Measurements from ENCODE around the gene CDH13.
A peak's percentile ranks its signal among the peaks of the same experiment; 100 is the strongest.

The CDH13 gene

DNA sequence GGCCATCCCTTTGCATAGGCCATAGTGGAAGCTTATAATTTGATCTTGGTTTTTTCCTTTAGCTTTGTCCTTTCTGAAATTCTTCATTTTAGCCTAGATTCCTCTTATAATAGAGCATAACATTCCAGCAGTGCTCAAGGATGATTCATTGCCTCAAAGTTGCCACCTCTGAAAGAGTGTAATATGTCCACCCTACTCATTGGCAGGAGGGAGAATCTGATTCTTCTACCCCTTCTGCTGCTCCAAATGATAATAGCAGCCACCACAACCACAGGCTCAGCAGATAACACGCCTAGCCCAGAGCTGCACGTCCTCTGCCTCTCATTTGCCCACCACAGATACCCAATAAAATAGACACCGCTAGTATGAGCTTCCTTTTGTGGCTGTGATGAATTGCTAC lies 843.6 kb downstream of the CDH13 start:
- DNase-seq = no peak

DNA sequence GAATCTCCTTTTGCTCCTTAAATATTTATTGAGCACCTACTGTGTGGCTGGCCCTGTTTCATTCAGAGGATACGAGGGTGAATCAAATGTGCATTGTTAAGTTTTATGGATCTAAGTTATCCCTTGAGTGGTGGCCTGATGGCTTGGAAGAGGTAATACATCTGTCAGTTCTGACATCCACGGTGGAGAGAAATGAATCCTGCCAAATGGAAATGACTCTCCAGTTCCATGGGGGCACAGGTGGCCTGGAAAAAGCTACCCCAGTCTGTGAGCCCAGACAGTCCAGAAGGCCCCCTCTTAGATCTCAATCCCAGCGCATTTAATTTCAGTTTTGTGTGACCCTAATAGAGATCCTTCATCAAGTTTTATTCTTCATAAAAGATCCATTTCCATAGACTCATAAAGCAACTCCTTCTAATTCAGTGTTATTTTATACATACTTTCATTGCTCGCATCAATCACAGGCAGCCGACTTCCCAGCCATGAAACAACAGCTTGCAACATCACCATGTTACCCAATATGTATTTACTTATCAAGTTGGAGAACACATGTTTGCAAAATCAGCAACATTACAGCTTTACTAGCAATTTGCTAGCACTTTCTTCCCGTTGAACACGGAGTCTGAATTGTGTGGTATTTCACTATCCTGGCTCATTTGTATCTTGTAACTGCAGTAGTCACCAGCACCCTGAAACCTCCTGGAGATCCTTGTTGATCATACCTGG lies 846.2 kb downstream of the CDH13 start:
- DNase-seq = no peak

DNA sequence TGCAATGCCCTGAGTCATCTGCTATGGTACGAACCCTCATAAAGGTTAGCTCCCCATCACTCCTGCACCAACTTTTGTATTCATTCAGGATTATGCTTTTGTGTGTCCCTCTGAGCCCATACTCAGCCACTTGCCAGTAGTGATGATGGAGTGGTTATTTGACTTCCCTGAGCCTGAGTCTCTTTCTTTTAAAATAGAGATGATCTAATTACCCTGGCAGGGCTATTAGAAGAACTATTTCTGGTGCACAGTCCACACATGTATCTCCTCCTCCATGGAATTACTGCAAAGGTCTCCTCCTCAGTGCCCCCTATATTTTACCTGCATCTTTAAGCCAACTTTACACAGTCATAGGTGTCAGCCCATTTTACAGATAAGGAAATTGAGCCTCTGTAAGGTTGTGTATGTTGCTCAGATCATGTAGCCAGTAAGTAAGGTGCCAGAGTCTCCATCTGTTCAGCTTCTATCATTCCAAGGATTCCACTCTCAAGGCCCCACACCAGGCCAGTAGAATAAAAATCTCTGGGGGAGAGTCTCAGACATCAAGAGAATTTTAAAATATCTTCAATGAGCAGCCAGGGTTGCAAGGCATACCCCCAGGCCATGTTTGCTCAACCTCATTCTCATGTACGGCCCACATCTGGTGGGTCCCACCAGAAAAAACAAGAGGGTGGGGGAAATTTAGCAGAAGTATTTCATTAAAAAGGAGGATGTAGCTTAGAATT lies 847.3 kb downstream of the CDH13 start:
- DNase-seq = no peak

DNA sequence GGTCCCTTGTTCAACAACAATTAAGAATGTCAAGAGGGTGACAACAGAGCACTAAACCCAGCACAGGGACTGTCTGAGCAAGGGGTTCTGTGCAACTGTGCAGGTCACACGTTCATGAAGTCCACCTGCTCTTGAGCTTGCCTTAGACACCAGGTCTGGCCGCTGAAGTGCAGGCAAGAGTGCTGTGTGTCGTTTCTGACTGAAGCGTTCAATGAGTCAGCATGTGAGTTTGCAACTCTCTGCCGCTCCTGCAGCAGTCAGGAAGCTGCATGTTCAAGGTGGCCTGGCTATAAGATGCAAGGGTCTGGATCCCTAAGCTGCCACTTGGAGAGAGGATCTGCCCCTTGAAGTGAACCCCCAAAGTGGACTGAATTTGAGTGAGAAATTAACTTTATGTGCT lies 848.3 kb downstream of the CDH13 start:
- no peak for DNase-seq

DNA sequence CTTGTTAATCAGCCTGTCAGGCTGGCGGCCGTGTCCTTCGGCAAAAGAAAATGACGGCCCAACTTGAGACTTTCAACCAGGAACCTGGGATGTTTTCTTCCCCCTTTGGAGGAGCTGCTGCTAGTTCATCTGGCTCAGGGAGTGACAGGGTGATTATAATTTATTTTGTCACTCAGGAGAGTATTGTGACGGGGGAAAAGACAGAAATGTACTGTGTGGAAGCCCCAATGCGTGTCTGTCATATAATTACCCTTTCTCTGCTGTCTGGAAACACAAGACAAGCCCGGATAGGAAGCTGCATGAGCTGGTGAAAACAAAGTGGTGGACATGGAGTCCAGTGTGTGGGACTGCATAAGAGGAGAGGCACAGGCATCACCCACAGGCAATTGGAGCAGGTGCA lies 854.8 kb downstream of the CDH13 start:
- DNase-seq = no peak

DNA sequence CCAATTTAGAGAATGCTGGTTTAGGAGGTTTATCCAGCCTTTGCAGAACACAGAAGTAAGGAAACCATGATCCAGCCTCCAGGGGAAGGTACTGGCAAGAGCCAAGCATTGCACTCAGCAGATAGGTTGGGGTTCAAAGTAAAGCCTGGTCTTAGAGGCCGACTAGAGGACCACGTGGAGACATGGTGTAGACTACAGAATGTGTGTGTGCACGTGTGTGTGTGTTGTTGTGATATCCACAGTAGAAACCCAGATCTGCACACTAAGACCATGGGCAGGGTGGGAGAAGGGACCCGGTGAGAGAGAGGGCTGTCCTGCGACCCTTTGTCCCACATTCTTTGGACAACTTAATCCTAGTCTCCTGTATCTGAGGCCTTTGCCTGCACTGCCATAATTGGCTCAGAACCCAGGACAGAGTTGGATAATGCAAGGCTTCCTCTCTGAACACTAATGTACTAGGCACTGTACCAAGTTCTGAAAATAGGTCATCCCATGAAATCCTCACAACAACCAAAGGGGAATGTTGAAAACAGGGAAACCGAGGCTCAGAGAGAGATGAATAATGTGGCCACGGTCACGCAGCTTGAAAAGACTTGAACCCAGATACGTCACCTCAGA lies 855.9 kb downstream of the CDH13 start:
- no peak for DNase-seq

DNA sequence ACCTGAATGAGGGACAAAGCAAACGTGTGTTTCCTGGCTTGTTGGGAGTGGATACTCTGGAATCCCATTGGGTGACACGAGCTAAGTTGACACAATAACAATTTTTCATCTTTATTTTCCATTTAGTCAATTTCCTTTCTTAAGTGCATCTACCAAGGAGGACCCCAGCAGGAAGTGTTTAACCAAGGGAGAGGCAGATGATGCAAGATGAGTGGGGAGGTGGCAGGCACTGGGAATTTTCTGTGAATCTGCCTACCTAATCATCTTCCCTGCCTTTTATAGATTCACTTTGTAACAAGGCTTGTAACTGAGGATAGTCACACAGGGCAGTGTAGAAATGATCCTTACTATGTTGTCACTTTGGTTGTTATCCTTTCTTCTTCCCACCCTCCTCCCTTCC lies 863.3 kb downstream of the CDH13 start:
- DNase-seq = no peak

DNA sequence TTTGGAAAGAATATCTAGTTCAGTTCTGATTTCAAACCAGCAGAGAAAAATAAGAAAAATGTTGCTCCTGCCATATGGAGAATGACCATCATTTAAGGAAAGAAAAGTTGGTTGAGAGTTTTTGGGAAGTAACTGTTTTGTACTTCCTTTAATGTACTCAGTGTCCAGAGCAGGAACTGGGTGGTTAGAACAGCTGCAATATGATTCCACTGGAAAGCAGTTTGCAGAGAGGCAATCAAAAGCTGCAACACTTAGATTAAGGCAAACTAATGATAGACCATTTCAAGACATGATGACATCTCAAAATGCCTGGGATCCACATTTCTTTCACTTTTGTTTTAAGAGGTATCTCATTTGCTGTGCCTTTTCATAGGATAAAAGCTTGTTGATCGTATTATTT lies 867.7 kb downstream of the CDH13 start:
- DNase-seq = no peak

DNA sequence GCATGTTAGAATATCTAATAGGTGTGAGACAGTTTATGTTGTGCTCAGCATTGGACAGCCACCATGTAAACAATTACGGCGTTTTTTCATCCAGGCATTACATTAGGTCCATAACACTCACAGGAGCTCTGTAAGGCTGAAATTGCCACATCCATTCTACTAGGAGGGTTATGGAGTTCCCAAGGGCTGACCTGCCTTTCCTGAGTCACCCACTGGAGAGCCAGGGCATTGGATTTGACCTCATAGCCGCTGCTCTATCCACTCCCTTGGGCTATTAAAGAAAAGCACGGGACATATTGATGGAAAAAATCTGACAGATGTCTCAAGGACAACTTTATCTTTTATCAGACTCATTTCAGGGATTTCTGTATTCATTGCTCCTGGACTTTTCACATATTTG lies 874.7 kb downstream of the CDH13 start:
- DNase-seq = no peak

DNA sequence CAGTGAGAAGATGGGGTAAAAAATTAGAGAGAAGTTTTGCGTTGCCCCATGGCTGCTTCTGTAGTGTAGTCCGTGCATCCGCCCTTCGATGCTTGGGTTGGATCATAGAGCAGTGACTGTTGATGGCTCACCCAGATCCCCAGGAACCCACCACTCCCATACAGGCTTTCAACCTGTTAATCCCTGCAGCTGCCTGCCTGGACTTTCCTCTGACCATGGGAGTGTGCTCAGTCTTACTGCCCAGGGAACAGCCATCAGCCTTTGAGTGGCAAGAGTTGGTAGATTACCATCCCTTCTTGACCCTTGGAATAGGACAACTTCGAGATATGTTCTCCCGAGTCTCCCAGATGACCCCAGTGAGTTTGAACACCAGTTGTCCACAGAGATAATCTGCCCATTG lies 881.5 kb downstream of the CDH13 start:
- no peak for DNase-seq

DNA sequence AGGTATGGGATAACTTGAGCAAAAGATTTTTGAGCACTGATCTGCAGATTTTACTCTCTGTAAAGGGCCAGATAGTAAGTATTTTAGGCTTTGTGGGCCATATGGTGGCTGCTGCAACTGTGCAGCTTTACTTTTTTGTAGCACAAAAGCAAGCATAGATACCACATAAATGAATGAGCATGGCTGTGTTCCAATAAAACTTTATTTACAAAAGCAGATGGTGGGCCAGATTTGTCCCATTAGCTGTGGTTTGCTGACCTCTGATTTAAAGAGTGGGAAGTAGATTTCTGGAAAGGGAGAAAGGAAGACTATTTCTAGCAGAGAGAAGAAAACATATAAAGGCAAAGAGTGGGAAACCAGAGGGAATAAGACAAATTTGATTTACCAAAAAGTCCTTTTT lies 882.5 kb downstream of the CDH13 start:
- DNase-seq = no peak

DNA sequence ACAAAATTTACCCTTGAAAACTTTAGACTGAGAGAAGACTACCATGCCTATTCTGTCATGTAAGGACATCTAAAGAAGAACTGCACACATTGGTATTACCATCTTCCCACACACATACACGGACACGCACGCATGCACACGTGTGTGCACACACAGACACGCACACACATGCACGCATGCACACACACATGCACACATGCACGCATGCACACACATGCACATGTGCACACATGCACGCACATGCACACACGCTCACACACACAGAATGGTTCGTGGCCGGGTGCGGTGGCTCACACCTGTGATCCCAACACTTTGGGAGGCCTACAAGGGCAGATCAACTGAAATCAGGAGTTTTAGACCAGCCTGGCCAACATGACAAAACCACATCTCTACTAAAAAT lies 884.1 kb downstream of the CDH13 start:
- DNase-seq = no peak

DNA sequence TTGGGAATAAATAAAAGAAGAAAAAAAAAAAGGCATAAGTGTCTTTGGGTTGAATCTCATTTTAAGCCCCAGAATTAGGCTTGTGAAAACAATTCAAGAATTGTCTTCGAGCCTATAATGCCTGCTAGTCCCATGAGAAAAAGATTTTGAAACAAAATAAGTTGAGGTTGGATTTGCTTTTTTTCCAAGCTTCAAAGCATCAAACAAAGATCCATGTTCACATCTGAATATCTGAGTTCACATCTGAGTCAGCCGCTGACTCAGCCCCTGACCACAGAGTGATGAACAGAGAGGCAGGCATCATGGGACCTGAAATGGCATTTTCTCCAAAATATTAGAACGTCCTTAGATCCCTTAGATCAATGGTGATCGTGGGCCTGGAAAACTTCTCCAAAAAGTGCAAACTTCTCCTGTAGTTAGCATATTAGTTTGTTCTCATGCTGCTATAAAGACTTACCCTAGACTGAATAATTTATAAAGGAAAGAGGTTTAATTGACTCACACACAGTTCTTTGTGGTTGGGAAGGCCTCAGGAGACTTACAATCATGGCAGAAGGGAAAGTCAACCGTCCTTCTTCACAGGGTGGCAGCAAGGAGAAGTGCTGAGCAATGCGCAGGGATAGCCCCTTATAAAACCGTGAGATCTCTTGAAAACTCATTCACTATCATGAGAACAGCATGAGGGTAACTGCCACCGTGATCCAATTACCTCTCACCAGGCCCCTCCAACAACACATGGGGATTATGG lies 886.4 kb downstream of the CDH13 start:
- DNase-seq = no peak

DNA sequence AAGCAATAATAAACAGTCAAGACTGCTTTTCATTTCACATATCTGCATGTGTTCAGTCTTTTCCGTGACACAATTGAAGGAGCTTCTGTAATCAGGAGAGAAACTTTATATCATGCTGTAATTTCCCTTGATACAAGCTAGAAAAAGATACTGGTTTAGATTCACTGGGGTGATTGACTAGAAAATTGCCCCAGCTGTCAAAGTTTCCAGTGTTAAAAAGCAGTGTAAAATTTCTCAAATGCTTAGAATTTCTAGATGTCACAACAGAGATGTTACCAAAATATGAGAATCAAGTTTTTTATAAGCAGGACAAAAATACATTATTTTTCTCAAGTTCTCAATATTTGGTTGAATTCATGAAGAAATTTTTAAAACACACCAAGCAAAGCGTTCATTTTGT lies 888.6 kb downstream of the CDH13 start:
- no peak for DNase-seq

DNA sequence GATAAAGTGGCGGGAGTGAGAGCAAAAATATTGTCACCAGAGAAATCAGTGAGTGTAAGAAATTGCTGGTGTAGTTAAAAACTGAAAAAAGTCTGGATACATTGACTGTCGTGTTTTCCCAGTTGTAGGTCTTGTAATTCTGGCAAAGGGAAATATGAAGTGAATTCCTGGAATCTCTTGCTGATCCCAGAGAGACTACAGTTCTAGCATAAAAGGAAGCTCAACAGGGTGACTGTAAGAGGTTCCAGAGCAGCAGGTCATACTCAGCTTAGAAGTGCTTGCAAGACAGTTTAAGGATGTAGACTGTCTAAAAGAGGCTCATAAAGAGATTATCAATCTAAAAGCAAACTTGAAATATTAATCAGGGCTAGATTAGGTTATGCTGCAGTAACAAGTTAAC lies 890.2 kb downstream of the CDH13 start:
- DNase-seq = no peak

DNA sequence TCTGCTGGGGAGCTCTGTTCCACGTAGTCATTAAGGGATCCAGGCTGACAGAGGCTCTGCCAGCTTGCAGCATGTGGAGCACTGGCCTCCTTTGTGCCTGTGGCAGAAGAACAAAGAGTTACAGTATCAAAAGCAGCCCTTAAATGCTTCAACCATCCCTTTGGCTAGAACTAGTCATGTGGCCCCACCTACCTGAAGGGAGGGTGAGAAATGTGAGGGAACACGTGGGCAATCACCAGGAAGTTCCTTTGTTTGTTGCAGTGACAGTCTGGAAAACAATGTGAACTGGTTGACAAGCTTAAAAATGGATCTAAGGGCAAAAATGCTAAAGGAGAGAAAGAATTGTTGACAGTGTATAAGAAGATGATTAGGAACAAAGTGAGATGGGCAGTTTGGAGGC lies 890.6 kb downstream of the CDH13 start:
- no peak for DNase-seq

DNA sequence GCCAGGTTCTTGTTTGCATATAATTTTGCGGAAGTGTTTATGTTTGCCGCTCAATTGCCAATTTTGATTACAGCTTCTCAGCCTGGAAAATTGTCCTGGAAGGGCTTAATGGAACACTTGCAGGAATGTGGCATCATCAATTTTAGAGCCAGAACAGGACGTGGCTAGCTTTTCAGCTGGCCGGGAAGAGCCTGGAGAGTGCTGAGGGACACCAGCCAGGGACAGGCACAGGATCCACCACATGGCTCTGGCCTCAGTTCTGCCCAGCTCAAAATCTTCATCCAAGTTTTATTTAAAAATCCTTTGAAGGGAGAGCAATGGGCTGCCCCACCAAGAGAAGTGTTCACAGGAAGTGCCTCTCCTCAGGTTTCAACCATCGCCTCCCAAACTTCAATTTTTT lies 893.8 kb downstream of the CDH13 start:
- no peak for DNase-seq

DNA sequence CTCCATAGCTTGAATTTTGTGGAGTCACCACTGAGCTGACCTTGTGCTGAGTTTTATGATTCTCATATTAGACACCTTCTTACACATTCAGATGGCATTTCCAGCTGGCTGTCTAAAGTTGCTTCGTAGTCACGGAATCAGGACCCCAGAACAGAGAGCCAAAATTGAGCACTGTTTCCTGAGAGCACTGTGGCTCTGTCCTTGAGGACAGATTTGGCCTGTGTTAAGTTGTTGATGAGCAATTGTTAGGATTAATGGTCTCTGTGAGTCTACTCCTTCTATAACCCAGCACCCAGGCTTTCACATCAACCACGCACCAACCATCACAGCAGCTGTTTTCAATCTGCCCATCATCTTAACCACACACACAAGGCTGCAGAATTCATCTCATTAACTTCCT lies 903.5 kb downstream of the CDH13 start:
- no peak for DNase-seq

DNA sequence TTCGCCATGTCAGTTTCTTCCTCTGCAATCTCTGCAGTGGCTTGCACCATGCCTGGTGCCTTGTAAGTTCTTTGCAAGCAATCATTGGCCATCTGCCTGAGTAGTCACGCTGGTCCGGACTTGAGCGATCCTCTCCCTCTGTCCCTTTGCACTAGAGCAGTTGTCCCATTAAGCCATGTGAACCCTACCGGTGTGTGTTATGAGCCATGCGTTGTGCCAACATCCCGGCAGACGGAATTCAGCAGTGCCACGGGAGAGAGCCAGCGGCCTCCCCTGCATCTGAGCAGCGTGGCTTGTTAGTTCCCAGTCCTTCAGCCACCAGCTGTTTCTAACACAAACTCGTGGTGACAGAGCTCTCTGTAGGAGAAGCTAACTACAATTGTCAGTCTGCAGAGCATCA lies 905.9 kb downstream of the CDH13 start:
- no peak for DNase-seq

DNA sequence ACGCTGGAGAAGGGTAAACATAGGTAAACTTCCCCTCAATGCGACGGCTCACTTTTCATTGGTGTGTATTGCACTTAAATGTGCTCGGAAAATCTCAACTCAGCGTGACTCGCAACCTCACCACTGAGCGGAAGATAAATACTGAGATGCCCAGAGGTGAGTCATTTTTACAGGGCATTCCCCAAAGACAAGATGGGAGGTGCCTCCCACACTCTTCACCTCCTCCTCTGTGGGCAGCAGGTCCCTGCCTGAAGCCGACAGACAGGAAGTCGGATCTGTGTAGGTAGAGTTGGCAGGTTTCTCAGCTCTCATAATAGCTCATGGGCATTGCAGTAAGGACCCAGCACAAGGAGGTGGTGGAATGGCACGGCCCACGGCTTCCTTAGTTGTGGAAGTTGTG lies 906.4 kb downstream of the CDH13 start:
- DNase-seq = peak; percentile 46

DNA sequence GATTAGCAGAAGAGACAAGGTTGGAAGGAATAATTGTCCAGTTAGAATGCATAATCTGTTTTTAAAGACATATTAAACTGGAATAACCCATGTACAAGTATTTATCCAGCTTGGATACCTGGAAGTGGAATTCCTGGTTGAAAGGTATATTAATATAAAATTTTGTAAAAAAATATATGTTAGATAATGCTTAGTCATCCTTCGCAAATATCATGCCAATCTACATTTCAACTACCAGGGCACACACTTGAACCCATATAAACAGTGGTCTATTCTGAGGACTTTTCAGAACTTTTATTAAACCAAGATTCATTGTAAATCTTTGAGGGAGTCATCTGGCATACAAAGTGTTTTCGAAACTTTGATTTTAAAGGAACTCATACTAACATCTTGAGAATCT lies 911.9 kb downstream of the CDH13 start:
- no peak for DNase-seq

DNA sequence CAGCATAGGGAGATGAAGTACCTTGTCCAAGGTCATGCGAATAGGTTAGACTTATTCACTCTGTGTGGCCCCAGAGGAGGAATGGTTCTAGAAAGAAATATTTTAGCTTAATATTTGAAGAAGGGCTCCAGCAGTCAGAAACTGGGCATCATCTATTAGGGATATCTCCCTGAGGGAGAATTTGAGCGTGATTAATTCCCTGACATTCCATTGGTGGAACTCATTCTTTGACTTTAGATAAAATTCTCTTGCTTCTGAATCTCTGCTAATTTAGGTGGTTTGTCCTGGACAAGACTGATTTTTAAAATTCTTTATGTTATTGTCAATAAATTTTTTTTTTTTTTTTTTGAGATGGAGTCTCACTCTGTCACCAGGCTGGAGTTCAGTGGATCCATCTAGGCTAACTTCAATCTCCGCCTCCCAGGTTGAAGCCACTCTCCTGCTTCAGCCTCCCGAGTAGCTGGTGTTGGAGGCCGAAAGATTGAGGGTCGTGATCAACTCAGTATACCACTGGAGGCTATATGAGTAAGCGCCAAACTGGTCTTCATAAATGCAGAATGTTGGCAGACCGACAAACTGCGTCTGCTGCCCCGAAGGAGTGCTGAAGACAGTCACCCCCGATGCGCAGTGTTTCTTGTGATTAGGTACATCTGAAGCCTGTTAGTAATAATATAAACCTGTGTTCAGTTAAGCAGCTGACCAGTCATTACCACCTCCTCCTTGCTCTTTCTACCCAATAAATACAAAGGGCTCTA lies 913.1 kb downstream of the CDH13 start:
- DNase-seq = no peak

DNA sequence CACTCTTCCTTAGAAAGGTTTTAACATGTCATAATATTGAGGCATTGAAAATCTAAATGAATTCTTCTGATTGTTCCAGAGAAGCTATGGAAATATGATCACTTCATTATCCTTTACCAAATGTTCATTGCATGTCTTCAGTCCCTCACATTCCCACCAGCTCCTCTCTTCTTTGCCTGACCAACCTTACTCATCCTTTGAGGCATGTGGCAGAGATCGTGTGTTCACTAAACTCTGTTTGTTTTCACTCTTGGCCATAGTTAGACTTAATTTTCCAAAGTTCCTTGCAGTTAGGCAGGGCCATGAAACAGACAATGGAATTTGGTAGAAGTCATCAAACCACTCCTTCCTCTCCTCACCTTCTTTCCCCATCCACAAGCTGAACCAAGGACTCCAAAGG lies 914.5 kb downstream of the CDH13 start:
- DNase-seq = no peak
